ENCODE measurements around the gene MAMDC2. TPM values are rescaled to one million over a fixed set of nuclear protein-coding genes. Genes with fewer than 3 reads are reported as not detected.

MAMDC2 gene
- polyA plus RNA-seq, 2 of the 4 experiments (the other 2 are of a cell fraction) = 0.30 to 0.34 TPM

GRCh38 chr9:70076678-70077077, 33.0 kb downstream of the MAMDC2 start:
- TF ChIP-seq CBX8 (IDR thresholded peaks at IDR 0.05) = no peak
- TF ChIP-seq BCL3 (IDR thresholded peaks at IDR 0.05) = no peak
- no peak for TF ChIP-seq JUNB (IDR thresholded peaks at IDR 0.05)
- TF ChIP-seq RCOR1 (IDR thresholded peaks at IDR 0.05; ENCODE audit: low read depth, low read length) = no peak
- no peak for TF ChIP-seq USF2 (IDR thresholded peaks at IDR 0.05)
- TF ChIP-seq POLR2AphosphoS2 (conservative IDR thresholded peaks at IDR 0.05; ENCODE audit: low read length) = no peak
- TF ChIP-seq RFX5 (IDR thresholded peaks at IDR 0.05) = no peak
- no peak for TF ChIP-seq FOXS1 (CRISPR knock-in tag; IDR thresholded peaks at IDR 0.05)
- TF ChIP-seq HOXB5 (CRISPR knock-in tag; IDR thresholded peaks at IDR 0.05) = no peak
- TF ChIP-seq POLR2A (IDR thresholded peaks at IDR 0.05; ENCODE audit: low read length) = no peak
- TF ChIP-seq ZFP36 (IDR thresholded peaks at IDR 0.05; ENCODE audit: borderline replicate concordance, partially characterized antibody) = no peak
- no peak for TF ChIP-seq E2F6 (IDR thresholded peaks at IDR 0.05; ENCODE audit: borderline replicate concordance, low read depth)
- TF ChIP-seq HES2 (IDR thresholded peaks at IDR 0.05) = no peak
- TF ChIP-seq CTCF (IDR thresholded peaks at IDR 0.05) = no peak
- TF ChIP-seq CHD2 (IDR thresholded peaks at IDR 0.05; ENCODE audit: low read length, partially characterized antibody) = no peak
- no peak for TF ChIP-seq HOXA7 (CRISPR knock-in tag; IDR thresholded peaks at IDR 0.05)
- no peak for TF ChIP-seq TFCP2L1 (CRISPR knock-in tag; IDR thresholded peaks at IDR 0.05)
- no peak for FAIRE-seq
- no peaks in the 10 kb centered on the region for H3K9me3 ChIP-seq
- H3K4me3 ChIP-seq = no peak overlapping the region
- no peak overlapping the region for H3K27ac ChIP-seq
- ChIA-PET POLR2A (no interaction called here), CTCF (no interaction called here)
- no peak overlapping the region for H3K4me2 ChIP-seq
- H3K4me1 ChIP-seq = no peaks in the 10 kb centered on the region
- WGBS (ENCODE audit: missing lambda C conversion rate) = 14% methylated on average over 3 of the region's 3 CpGs
- no peak for DNase-seq (ENCODE audit: low read depth in 1 of 2, low spot score in 1 of 2)
- no peak for ATAC-seq

- TF ChIP-seq BHLHE40 (IDR thresholded peaks at IDR 0.05; ENCODE audit: low read depth, low read length) (no peak), TP53 (CRISPR knock-in tag; IDR thresholded peaks at IDR 0.05) (no peak), CEBPB (IDR thresholded peaks at IDR 0.05) (peak in 1 of 2 experiments; percentile 28; a peak in 1 of 4 replicates)
- no peak overlapping the region for H3K4me2 ChIP-seq
- DNase-seq (ENCODE audit: low read depth in 1 of 2, low spot score in 1 of 2) (no peak), FAIRE-seq (no peak), ATAC-seq (no peak)
- no peaks in the 10 kb centered on the region for H3K4me1 ChIP-seq
- H3K4me3 ChIP-seq = no peak overlapping the region
- 3% methylated on average over 2 of the region's 2 CpGs for WGBS (ENCODE audit: missing lambda C conversion rate)
- no peaks in the 10 kb centered on the region for H3K9me3 ChIP-seq
- ChIA-PET CTCF (interaction anchor here (0.6 to 1.0 kb wide), 4 partner anchors 35 to 108 kb away, joined by 3 read pairs; no protein-coding TSS in a partner anchor), POLR2A (no interaction called here)
- no peak overlapping the region for H3K27ac ChIP-seq
These were observed 35.9 kb downstream of the MAMDC2 start for GRCh38 chr9:70079417-70080037.
